Epithelial cell of alveolus of lung (primary cell): ENCODE data around the gene HYI. TPM values are rescaled to one million over a fixed set of nuclear protein-coding genes. Genes with fewer than 3 reads are reported as not detected.

ENCODE experiments used
- total RNA-seq: library from RNA; depleted of rRNA; stranded (reverse); fragments of >200 nt; gene quantifications from 2 replicates; pipeline ENCODE4 v1.2.1, GENCODE V29; 2015

The HYI gene, protein sequence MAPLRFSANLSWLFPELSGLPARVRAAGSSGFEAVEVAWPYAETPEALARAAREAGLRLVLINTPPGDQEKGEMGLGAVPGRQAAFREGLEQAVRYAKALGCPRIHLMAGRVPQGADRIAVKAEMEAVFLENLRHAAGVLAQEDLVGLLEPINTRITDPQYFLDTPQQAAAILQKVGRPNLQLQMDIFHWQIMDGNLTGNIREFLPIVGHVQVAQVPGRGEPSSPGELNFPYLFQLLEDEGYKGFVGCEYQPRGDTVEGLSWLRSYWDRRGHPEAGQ
- 26.1 and 123 TPM in 2 replicates for total RNA-seq

DNA sequence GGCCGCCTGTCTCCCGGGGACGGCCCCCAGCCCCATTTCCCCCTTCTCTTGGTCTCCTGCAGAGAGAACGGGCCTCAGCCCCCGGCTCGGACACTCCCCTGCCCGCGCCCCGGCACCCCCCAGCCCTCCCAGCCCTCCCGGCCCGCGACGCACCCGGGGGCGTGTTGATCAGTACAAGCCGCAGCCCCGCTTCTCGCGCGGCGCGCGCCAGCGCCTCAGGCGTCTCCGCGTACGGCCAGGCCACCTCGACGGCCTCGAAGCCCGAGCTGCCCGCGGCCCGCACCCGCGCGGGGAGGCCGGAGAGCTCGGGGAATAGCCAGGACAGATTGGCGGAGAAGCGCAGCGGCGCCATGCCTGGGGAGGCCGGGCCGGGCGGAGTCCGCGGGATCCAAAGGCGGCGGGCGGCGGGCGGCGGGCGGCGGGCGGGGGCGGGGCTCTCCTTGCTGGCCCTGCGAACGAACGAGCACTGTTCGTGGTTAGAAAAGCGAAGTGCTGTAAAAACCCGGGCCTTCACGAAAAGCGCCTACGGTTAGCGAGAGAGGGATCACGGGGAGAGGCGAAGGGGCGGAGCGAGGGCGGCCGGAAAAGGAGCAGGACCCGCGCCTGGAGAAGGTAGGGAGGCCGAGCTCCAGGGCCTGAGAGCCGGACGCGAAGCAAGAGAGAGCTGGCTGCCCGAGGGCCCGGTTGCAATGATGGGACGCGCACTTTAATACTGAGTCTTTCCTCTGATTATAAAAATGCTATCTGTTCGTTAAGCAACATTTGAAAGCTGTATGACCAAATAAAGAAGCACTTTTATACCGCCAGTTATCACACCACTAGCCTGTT lies at the start of gene HYI:
Gene HYI (minus strand): TSS at position 490 of the 828 bp plus-strand sequence. CDS start 138 bp downstream, at position 352.

Other genes with a start within 250 kb of the HYI start
- gene TMEM125, start 183.9 kb downstream of the HYI start, total RNA-seq: 0.13 TPM in 1 of 2 replicates, not detected in the other
- gene C1orf210, start 168.3 kb downstream of the HYI start, total RNA-seq: not detected in 2 replicates
- 1.0 and 2.8 TPM in 2 replicates for gene TIE1, start 152.9 kb downstream of the HYI start, total RNA-seq
- not detected in 2 replicates for gene MPL, start 116.1 kb downstream of the HYI start, total RNA-seq
- gene CDC20, start 95.0 kb downstream of the HYI start, total RNA-seq: 46.8 and 117 TPM in 2 replicates
- gene ELOVL1, start 85.9 kb downstream of the HYI start, total RNA-seq: 28.4 and 100 TPM in 2 replicates
- gene MED8, start 64.1 kb downstream of the HYI start, total RNA-seq: 45.7 and 60.9 TPM in 2 replicates
- 12.3 and 14.9 TPM in 2 replicates for gene SZT2, start 64.0 kb downstream of the HYI start, total RNA-seq
- gene PTPRF, start 77.0 kb upstream of the HYI start, total RNA-seq: 59.1 and 98.5 TPM in 2 replicates
- 21.7 and 27.9 TPM in 2 replicates for gene KDM4A, start 196.2 kb upstream of the HYI start, total RNA-seq